GM10266 (cell line): ENCODE data around the gene MSL3.

Experiments
- DNase-seq: peaks from one replicate; pipeline ENCODE4 v3.0.0; 2012; ENCODE audit errors: extremely low spot score
- CTCF ChIP-seq: IDR thresholded peaks from 2 replicates; pipeline ENCODE4 v1.5.1; 2012; ENCODE audit warnings: mild to moderate bottlenecking, low read depth; ENCODE audit not compliant: control insufficient read depth, insufficient read depth; ENCODE audit errors: missing control alignments

Gene MSL3

GRCh38 chrX:11759172-11759460 lies 1.1 kb downstream of the MSL3 start:
- no peak for DNase-seq
- TF ChIP-seq CTCF: no peak

GRCh38 chrX:11759461-11760311 lies 1.6 kb downstream of the MSL3 start:
- DNase-seq: peak; percentile 61
- no peak for TF ChIP-seq CTCF

- TF ChIP-seq CTCF: no peak
- no peak for DNase-seq
These were observed 2.9 kb downstream of the MSL3 start for GRCh38 chrX:11760958-11761357.

- no peak for DNase-seq
- no peak for TF ChIP-seq CTCF
These were observed 6.6 kb downstream of the MSL3 start for GRCh38 chrX:11764602-11765067.

GRCh38 chrX:11765449-11765848 lies 7.4 kb downstream of the MSL3 start:
- TF ChIP-seq CTCF: no peak
- DNase-seq: no peak

- DNase-seq: no peak
- TF ChIP-seq CTCF: no peak
These were observed 8.4 kb downstream of the MSL3 start for GRCh38 chrX:11766487-11766886.

GRCh38 chrX:11768039-11768438 lies 10.0 kb downstream of the MSL3 start:
- no peak for TF ChIP-seq CTCF
- DNase-seq: no peak
